Medulla oblongata (tissue), 1 donor: ENCODE measurements around the gene MICU2.

ENCODE experiments used
- DNase-seq: peaks from one replicate; pipeline ENCODE4 v3.0.0-alpha.2; 2015; ENCODE audit errors: extremely low spot score

Gene MICU2, protein sequence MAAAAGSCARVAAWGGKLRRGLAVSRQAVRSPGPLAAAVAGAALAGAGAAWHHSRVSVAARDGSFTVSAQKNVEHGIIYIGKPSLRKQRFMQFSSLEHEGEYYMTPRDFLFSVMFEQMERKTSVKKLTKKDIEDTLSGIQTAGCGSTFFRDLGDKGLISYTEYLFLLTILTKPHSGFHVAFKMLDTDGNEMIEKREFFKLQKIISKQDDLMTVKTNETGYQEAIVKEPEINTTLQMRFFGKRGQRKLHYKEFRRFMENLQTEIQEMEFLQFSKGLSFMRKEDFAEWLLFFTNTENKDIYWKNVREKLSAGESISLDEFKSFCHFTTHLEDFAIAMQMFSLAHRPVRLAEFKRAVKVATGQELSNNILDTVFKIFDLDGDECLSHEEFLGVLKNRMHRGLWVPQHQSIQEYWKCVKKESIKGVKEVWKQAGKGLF

DNA sequence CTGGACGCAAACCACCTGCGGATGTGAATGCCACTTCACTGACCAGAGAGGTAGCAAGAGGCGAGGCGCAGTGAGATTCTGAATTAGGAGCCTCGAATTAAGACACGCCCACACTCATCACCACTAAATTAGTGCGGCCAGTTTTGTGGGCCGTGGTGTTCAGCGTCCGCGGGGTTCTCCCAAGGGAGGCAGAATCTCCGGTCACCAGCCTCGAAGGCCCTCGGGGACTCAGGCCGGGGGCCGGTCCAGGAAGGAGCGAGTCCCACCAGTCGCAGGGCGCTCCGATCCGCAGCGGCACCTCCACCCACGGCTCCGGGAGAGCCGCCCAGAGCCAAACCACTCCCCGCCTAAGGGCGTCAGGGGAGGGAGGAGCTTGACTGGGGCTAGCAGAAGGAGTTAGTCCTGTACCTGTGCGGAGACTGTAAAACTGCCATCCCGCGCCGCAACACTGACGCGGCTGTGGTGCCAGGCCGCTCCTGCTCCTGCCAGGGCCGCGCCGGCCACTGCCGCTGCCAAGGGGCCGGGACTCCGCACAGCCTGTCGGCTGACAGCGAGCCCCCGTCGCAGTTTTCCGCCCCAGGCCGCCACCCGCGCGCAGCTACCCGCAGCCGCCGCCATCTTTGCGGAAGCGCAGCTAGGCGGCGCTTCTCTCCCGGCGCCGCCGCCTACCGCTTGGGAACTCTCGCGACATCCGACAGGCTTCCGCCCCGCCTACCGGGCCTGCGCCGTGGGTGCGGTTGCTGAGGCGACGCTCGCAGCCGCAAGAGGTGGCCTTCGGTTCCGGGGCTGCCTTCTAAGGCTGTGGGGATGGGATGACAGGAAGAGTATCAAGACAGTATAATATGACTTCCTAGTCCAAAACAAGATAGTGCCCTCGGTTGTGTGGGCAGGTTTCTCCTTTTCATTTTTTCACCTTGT, at the start of gene MICU2:
MICU2 (minus strand) TSS at position 640 of the 918 bp plus-strand sequence; CDS start at position 618, 22 bp downstream.
- DNase-seq = peak; percentile 95

DNA sequence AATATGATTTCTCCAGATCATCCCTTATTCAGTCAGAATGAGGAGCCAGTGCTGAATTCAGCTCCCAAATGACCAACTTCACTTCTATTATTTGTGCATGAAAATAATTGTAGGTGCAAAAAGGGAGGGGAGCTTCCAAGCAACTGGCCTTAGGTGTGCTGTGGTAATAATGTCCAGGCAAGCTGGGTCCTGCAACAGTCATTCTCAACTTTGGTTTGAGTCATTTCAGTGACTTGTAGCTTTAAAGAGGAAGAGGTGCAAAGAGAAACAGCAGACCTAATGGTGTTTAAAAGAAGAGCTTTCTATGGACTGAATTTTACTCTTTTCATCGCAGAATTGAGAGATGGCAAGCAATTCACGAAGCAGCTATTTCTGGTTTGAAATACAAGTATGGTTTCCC, 37.7 kb upstream of the MICU2 start:
- no peak for DNase-seq

- no peak for DNase-seq
Measured at GRCh38 chr13:21639561-21639960, 35.6 kb upstream of the MICU2 start.

DNA sequence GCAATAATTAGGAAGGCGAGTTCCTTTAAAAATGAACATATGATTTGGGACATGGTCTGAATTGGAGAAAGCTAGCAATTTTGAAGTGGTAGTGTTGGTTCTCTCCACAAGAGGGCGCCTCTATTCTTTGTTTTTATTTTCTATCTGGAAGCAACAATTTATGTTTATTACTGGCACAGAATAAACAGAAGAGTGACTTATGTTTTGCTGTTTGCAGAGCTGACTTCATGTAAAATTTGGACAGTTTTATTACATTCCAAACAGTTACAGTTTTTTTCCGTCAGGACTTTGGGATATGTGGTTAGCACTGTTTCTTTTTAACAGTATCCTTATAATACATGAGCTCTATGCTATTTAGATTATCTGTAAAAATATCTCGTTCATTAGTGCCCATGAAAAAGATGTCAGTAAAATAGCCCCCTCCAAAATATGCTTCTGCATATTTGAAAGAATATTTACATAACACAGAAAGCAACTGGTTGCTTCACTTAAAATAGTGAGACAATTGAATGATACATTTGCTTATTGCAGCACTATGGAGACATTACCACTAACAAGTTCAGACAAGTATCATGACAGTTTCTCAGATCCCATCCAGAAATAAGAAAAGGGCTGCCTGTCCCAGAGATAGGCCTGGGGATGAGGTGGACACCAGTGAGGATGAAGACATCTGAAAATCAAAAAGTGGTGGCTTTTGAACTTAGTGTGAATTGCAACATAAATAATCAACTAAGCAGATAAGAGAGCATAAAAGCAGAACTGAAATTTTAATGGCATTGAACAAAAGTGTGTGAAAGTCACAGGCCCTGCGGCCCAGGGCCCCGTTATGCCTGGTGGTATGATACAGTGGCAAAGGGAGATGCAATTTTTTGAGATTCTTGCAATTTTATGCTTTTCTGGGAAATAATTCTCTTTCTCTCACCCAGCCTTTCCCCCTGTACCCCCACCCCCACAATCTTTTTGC, 34.6 kb upstream of the MICU2 start:
- peak; percentile 23 for DNase-seq

DNA sequence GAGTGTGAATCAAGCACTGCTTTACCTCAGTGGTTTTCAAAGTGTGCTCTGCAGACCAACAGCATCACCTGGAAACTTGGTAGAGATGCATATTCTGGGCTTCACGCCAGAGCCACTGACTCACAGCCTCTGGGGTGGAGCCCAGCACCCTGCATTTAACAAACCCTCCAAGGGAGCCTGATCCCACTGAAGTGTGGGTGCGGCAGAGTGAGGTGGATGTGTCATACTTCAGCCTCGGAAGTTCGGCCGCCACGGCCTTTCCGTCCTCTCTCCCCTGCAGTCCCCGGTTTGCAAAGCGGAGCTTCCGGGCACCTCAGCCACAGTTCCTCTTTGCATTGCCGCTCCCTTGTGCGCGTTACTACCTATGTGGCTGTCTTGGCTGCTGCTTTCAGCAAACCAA, 33.3 kb upstream of the MICU2 start:
- DNase-seq = no peak

GRCh38 chr13:21636656-21637055, 32.7 kb upstream of the MICU2 start:
- DNase-seq = no peak

DNA sequence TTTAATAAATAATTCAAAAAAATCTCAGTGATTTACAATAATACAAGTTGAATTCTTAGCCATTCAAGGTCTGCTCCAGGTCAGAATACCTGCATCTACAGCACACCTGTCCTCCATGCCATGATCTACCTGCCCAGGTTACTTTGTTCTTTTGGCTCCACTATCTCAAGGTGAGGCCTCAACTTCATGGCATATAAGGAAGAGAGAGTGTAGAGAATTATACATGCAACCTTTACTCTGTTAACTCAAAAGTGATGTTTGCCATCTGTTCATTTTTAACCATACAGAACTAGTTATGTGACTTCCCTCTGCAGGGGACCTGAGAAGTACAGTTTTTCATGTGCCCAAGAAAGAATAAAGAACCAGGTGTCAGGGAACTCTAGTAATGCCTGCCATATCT, 28.2 kb upstream of the MICU2 start:
- DNase-seq = no peak

DNA sequence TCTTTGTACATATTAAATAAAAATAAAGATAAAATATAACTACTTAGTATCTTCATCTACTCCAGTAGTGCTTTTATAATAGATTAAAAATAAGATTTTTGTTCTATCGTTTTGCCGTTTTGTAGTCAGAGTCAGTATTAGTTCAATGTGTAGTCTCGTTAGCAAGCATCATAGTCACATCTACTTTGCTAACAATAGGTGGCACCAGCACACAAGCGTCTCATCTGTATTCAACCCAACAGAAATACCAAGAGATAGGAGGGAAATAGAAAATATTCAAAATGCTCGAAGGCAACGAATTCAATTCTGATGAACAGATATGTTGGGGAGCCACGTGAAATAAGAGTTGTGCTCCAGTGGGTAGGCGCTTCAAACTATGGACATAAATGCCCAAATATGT, 21.4 kb upstream of the MICU2 start:
- peak; percentile 18 for DNase-seq

DNA sequence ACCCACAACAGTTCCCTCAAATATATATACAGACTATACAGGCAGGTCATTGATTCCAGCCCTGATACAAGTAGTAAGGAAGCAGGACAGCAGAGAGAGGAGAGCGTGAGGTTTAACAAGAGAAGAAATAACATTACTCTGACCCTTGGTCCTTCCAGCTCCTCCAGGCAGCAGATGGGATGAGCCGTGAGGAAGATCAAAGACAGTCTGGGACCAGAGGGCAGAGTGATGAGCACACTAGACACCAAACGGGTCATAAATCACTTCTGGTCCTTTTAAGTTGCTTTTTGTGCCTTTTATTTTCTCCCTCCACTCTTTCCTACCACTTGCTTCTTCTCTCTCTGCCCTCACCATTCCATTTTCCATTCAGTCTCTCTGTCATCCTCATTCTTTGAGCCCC, 16.9 kb upstream of the MICU2 start:
- no peak for DNase-seq

GRCh38 chr13:21619633-21620220, 15.8 kb upstream of the MICU2 start:
- DNase-seq = no peak

- DNase-seq = no peak
Measured at GRCh38 chr13:21616880-21617279, 12.9 kb upstream of the MICU2 start.

GRCh38 chr13:21616205-21616866, 12.4 kb upstream of the MICU2 start:
- no peak for DNase-seq

DNA sequence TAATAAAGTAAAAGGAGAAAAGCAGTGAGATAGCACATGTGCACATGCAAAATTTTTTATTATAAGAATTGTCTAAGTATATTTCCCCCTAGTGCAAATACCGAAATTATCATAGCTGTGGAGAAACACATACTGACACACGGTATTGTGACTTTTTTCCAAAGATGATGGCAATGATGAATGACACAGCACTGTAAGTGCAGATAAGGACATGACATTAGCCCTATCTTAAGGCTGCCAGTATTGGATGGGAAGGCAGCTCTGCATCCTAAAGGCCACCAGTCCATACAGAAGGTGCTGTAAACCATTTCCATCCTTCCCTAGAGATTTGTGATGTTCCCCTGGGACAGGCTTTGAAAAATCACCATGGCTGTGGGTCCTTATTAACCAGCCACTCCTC, 11.5 kb upstream of the MICU2 start:
- DNase-seq = no peak

DNA sequence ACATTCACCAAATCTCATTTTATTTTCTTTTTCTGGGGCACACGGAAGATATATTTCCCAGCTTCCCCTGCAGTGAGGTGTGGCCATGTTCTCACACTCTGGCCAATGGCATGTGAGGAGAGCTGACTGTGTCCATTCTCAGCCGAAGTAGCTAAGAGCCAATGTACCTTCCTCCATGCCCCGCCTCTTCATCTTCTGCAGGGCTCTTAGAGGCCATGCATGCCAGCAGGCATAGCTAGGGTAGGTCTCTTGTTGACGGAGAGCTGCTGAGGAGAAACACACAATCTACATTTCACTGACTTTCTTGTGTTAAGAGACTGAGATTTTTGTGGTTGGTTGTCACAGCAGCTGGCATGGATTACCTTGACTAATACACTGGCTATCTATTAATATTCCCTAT, 9.8 kb upstream of the MICU2 start:
- DNase-seq = no peak

DNA sequence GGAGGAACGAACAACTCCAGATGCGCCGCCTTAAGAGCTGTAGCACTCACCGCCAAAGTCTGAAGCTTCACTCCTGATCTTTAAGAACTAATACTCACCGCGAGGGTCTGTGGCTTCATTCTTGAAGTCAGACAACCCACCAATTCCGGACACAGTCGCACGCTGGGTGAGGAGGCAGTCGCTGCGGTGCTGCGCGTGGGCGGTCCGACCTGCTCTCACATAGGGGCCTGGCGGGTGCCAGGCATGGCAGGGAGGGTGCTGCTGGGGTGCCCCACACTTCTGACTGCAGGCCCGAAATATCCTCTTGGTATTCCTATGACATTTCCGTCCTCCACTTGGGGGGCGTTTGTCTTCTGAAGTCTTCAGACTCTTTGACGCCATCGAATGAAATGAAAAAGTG, 7.4 kb upstream of the MICU2 start:
- no peak for DNase-seq

DNA sequence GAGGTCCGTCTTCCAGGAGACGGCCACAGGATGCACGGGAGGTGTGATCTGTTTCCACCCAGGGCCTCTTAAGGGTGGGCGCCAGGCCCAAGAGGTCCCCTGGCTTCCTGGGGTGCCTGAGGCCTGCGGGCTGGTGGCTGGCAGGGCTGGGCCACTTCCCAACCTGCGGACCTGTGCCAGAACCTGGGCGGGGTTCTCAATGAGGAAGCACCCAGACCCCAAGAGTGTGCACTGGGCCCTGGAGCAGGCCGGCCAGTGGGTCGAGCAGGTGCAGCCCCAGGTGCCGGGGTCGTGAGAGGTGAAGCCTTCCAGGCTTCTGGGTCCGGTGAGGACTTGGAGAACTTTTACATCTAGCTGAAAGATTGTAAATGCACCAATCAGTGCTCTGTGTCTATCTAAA, 6.7 kb upstream of the MICU2 start:
- no peak for DNase-seq

DNA sequence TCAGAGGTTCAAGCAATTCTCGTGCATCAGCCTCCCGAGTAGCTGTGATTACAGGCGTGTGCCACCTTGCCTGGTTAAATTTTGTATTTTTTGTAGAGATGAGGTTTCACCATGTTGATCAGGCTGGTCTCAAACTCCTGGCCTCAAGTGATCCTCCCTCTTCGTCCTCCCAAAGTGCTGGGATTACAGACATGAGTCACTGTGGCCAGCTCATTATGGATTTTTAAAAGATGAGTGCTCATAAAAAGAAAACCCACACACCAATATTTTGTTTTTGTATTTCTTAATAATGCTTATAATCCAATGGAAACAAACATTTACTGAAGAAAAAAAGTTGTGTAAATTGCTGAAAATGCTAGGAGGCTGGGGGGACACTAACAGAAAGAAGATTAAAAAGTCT, 5.0 kb upstream of the MICU2 start:
- DNase-seq = no peak

DNA sequence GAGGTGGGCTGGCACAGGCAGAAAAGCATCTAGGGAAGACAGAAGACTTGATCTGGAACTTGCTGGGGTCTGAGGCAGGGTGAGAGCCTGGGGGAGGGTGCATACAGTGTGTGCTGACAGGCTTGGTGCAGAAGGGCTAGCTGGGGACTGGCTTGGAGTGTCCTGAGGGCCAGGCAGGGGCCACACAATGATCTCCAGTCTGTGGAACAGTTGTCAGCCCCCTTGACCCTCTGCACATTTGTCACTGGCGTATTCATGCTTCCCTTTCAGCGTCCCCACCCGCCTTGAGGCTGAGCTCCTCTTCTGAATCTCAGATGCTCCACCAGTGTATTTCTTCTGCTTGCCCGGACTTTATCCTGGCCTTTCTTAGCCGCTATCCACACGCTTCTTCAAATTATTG, 2.8 kb upstream of the MICU2 start:
- DNase-seq = no peak

GRCh38 chr13:21606251-21606650, 2.3 kb upstream of the MICU2 start:
- no peak for DNase-seq

DNA sequence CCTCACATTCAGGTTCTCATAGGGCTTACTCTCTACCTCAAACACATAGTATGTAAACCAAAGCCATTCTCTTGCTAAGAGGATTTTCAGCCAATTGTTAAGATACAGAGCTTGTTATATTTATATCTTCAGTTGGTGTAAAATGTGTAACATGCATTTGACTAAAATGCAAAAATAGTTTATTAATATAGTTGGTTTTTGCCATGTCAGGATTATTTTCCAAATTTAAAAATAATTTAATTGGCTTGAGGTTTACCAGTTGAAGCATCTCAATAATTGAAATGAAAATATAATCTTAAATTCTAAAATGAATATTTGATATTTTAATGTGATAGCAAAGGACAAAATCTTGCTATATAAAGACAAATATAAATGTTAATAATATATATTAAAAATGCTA, 7.2 kb downstream of the MICU2 start:
- DNase-seq = no peak

DNA sequence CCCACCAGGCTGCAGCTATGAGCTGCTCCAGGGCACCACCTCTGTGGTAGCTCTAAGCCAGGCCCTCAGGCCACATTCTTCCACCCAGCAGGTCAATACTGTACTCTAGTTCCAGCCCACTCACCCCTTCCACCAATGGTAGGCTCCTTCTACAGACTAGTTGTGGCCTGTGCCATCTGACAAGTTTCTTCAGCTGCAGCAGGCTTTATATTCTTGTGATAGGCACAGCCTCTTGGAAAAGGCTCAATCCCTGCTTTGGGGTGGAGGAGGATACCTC, 8.5 kb downstream of the MICU2 start:
- no peak for DNase-seq
